Right ventricle myocardium superior (tissue), 1 donor: ENCODE measurements around the gene CHRNA5. TPM values are rescaled to one million over a fixed set of nuclear protein-coding genes. Genes with fewer than 3 reads are reported as not detected.
"Not testable (repeated sequence)": the region's sequence is repeated elsewhere in the genome, so short reads cannot be mapped to it uniquely, and the experiment has no call there.

ENCODE experiments used
- ATAC-seq: fragments of 200-7000 bp; cut with Tn5 transposase; one replicate; pipeline ENCODE4 v1.9.1; 2020; ENCODE audit warnings: mild to moderate bottlenecking; ENCODE audit not compliant: poor library complexity
- DNase-seq: peaks from one replicate; pipeline ENCODE4 v3.0.0-alpha.2; 2020
- intact Hi-C: fragments of 100-400 bp; cut with DNase I; formaldehyde crosslinking; loops from one replicate; pipeline ENCODE4 v1.11.2; 2022
- long read RNA-seq: library from polyadenylated mRNA; unstranded; transcript quantifications from one replicate; pipeline ENCODE4 v2.0.0, GENCODE V29; 2021
- total RNA-seq: library from RNA; stranded (reverse); fragmentation: NEBNext Ultra II Directional; extraction: Animal tissue kit (Norgen Biotek cat#: 25700); gene quantifications from one replicate; pipeline ENCODE4 v1.2.1, GENCODE V29; 2021
- donor health status: DM: no; HTN: yes; CAD: no; lungs with severe emphysema.

CHRNA5 gene
- 4.2 TPM for total RNA-seq
- long read RNA-seq: 0 reads

DNA sequence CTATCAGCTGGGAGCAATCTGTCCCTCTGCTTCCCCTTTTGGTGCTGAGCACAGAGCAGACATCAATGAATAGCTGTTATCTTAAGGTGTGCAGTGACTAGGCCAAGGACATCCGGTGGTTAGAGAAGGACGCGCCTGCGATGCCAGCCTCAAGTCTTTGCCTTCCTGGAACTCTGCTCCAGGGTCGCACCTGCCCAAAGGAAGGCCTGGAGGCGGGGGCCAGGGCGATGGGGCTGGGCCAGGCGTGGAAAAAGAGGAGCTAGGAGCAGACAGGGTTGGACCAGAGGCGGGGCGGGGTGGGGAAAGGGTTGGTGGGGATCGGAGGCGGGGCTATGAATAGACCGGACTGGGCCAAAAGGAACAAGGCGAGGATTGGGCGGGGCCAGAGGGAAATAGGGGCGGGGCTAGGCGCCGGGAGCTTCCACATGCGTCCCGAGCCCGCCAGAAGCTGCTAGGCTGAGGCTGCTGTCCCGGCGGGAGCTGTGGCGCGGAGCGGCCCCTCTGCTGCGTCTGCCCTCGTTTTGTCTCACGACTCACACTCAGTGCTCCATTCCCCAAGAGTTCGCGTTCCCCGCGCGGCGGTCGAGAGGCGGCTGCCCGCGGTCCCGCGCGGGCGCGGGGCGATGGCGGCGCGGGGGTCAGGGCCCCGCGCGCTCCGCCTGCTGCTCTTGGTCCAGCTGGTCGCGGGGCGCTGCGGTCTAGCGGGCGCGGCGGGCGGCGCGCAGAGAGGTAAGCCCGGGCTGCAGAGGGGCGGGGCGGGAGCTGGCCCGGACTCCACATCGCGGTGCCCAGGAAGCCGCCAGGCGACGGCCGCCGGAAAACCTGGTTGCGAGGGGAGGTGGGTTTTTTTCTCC lies at the start of gene CHRNA5:
Gene CHRNA5, plus strand, starts transcription at position 424 of the 854 bp plus-strand sequence. Its CDS starts 200 bp downstream, at position 624.
- ATAC-seq (peak; percentile 96), DNase-seq (peak; percentile 92)
- intact Hi-C loops: no loop called here

DNA sequence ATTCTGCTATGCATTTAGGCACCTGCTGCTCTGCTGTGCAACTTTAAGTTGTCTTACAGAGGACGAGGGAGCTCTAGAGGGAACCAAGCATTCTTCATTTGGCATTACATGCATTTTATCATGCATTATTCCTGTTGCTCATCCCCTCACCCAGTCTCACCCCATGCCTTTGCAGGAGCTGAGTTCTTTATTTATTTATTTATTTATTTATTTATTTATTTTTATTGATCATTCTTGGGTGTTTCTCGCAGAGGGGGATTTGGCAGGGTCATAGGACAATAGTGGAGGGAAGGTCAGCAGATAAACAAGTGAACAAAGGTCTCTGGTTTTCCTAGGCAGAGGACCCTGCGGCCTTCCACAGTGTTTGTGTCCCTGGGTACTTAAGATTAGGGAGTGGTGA lies 45.3 kb upstream of the CHRNA5 start:
- intact Hi-C loops, DNase-seq, ATAC-seq: not testable (repeated sequence)

DNA sequence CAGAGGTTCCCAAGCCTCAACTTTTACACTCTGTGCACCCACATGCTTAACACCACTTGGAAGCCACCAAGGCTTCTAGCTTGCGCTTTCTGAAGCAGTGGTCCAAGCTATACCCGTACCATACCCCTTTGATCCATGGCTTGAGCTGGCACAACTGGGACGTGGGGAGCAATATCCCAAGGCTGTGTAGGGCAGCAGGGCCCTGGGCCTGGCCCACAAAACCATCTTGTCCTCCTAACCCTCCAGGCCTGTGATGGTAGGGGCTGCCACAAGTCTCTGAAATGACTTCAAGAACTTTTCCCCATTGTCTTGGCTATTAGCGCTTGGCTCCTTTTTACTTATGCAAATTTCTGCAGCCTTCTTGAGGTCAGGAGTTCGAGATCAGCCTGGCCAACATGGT lies 41.1 kb upstream of the CHRNA5 start:
- ATAC-seq (no peak), DNase-seq (no peak)
- intact Hi-C loops: no loop called here

DNA sequence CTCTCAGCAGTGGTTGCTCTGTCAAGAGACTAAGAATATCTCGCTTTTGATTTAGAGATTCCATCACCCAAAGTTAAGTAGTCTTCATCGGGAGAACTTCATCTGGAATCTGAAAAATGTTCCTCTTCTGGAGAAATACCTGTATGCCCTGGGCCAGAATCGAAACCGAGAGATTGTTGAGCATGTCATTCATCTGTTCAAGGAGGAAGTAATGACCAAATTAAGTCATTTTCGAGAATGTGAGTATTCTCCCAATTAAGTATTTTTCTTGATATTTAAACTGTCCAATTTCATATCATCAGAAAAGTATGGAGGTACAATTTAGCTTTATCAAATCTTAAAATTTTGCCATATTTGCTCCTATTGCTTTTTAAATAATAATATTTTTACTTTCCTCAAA lies 38.0 kb upstream of the CHRNA5 start:
- DNase-seq (no peak), ATAC-seq (no peak)
- intact Hi-C loops: no loop called here

DNA sequence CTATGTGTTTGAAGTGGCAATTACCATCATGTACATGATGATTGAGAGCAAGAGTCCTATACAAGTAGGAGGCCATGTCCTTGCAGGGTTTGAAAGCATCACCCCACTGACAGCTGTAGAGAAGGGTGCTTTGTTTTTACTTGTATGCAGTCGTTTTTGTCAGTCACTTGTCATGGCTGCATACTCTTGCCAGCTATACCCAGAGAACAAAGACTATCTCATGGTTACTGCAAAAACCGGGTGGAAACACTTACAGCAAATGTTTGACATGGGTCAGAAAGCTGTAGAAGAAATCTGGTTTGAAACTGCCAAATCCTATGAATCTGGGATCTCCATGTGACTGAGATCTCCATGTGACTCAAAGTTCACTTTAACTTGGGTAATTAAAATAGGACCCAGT lies 32.0 kb upstream of the CHRNA5 start:
- DNase-seq (no peak), ATAC-seq (no peak)
- intact Hi-C loops: no loop called here

DNA sequence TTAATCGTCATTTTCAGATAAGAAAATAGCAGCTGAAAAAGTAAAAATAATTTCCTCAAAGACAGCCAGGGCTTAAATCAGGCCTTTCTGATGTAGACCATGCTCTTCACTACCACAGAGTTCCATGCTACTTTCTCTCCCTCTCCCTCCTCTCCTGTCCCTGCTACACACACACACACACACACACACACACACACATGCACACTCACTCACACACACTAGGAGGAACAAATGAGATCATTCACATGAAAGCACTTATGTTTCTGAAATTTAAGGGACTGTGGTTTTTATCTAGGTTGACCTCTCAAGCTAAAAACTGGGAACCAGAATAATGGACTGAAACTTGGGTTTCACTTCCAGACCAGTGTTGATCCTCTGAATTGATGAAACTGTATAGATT lies 29.2 kb upstream of the CHRNA5 start:
- ATAC-seq: no peak
- DNase-seq: no peak
- intact Hi-C loops: no loop called here

DNA sequence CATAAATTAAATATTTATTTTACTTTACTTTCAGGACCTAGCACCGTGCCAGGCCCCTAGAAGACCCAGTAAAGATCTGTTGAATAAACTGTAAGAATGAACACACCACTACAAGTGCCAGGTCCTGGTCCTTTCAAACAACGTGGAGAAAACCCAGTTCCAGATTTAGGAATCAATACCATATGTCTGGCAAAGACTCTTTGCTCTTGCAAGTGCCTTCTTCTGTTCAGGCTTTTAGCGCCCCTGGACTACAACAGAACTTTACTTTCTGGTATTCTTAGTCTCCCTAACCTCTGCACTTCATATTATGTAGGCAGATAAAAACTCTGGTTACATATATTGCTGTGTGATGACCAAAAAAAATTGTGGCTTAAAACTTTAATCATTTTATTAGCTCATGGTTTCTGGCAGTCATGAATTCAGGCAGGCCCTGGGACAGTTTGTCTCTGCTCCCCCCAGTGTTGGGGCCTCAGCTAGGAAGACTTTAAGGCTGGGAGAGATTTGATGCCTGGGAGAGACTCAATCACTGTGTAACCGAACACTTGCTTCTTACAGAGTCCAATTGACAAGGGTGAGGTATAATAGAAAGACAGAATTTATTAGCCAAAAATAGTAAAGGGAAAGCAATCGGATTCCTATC lies 27.9 kb upstream of the CHRNA5 start:
- DNase-seq (no peak), ATAC-seq (no peak)
- intact Hi-C loops: no loop called here

DNA sequence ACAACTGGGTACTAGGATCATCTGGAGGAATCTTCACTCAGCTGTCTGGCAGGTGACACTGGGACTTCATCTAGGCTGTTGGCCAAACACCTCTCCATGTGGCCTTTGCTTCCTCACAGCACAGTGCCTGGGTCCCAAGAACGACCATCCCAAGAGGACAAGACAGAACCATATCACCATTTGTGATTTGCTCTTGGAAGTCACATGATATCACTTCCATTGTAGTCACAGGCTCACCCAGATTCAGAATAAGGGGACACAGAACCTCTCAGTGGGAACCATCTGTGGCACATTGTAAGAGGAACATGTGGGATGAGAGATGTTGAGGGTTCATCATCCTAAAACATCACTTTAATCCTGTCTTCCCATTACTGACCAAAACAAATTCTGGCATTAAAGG lies 27.0 kb upstream of the CHRNA5 start:
- no peak for ATAC-seq
- intact Hi-C loops: no loop called here

DNA sequence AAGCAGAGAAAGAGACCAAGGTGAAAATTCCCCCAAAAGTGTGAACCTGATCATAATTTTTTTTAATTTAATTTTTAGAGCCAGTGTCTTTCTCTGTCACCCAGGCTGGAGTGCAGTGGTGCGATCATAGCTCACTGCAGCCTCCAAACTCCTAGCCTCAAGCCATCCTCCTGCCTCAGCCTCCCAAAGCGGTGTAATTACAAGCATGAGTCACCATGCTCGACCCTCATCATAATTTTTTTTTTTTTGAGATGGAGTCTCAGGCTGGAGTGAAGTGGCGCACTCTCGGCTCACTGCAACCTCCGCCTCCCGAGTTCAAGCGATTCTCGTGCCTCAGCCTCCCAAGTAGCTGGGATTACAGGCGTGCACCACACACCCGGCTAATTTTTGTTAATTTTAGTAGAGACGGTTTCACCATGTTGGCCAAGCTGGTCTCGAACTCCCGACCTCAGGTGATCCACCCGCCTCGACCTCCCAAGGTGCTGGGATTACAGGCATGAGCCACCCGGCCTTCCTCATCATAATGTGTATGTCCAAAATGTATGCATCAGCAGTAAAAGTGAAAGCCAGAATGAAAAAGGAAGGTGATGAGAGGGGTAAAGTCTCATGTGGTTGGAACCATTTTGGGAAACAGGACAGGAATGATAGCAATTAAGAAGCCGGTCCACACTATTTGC lies 25.7 kb upstream of the CHRNA5 start:
- ATAC-seq, DNase-seq, intact Hi-C loops: not testable (repeated sequence)

More for the DNA sequence above, 27.0 kb upstream of the CHRNA5 start:
- no peak for DNase-seq

DNA sequence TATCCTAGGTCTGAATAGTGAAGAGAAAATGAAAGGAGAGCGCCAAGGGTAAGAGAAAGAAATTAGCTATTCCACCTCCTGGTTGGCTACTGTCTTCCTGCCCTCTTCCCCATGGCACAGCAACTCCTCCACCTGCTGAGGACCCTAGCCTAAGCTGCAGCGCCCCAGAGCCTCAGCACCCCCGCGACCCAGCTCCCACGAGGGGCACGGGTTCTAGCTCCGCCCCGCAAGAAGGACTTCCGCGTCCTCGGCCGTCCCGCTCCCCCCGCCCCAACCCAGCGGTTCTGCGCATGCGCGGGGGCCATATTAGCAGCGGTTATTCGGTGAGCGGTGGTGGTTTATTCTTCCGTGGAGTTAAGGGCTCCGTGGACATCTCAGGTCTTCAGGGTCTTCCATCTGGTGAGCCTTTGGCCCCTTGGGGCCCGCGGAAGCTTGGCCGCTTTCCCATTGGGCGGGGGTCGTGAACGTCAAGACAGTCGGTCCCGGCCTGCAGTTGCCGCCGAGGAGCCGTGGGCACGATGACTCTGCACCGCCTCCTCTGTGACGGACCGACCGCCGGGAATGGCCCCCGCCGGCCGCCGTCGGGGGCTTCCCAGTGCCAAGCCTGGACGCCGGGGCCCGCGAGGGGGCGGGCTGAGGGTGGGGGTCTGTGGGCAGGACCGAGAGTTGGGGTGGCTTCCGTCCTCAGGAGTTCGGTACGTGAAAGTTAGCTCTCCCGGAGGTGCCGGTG lies 25.0 kb upstream of the CHRNA5 start, which contains the start of gene PSMA4:
Gene PSMA4, plus strand, starts transcription at position 304 of the 730 bp plus-strand sequence. CDS start 1,484 bp downstream, outside the sequence.
- peak; percentile 96 for ATAC-seq
- DNase-seq: peak; percentile 96
- intact Hi-C loops: no loop called here

DNA sequence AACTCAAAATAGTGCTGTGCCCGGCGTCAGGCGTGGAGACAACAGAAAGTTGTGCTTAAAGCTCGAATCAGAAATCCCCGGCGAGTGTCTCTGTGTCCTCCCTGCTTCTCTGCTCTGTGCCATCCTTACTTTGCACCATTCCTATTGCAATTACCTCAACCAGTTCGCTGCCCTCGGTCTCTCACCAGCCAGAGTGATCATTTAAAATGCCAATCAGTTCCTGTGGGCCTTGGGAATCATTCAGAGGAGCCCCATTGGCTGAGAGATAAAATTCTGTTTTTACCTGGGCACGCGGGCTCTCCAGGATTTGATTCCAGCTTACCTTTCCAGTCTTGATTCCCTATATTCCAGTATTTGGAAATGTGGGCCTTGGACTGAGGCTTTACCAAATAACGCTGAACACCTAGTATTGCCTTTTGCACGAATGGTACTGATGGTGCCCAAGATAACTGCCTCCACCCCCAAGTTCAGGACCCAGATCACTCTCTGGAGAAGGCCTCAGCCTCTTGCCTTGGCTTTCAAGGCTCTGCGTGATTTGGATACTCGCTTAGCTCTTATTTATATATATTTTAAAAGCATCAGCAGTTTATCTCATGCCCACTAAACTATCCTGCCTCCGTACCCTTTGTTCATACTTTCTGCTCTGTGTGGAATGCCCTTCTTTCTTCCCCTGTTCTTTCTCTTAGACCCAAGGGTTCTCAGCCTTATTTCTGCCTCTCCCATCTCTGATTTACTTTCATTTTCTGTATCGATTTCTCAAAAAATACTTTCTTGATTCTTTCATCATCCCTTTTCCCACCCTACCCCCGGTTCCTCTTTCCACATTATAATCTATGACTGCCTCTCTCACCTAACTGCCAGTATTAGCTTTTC lies 24.2 kb upstream of the CHRNA5 start:
- intact Hi-C loops: no loop called here
- no peak for DNase-seq
- ATAC-seq: no peak

DNA sequence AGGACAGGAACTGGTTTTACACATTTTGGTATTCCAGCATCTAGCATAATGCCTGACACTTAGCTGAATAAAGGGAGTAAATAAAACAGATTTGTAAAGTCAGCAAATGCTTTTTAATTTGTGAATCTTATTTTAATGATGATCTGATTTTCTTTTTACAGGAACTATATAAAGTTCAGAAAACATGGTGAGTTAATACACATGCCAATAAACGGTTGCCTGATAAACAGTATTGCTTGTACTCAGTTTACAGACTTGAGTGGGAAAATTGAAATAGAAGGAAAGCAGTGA lies 23.6 kb upstream of the CHRNA5 start:
- ATAC-seq (no peak), DNase-seq (no peak)
- intact Hi-C loops: no loop called here

DNA sequence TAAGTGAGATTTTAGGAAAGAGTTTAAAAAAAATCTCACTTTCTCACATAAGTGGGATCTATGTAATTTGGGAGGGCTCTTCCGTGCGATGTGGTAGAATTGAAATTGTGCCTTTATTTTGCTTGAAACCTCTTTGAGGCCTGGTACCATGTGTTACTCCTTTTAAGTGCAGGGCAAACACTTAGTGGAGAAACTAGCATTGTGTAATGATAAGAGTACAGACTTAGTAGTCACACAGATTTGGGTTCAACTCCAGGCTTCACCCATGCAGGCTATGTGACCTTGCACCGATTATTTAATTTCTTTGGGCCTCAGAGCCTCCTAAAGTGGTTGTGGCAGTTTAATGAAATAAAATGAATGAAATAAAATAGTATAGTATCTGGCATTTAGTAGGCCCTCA lies 22.7 kb upstream of the CHRNA5 start:
- intact Hi-C loops: no loop called here
- no peak for ATAC-seq
- DNase-seq: no peak

DNA sequence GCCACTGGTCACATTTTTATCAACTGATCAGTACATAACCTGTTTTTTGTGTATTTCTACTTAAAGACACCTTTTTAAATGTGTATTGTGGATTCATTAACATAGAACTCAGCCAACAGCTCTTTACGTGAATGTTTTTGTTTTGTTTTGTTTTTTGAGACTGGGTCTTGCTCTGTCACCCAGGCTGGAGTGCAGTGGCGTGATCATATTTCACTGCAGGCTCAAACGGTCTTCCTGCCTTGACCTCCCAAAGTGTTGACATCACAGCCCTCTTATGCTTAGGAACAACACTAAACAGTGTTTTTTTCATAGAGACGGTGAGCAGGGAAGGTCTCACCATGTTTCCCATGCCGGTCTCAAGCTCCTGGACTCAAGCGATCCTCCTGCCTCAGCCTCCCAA lies 15.1 kb upstream of the CHRNA5 start:
- ATAC-seq: no peak
- no peak for DNase-seq
- intact Hi-C loops: no loop called here

DNA sequence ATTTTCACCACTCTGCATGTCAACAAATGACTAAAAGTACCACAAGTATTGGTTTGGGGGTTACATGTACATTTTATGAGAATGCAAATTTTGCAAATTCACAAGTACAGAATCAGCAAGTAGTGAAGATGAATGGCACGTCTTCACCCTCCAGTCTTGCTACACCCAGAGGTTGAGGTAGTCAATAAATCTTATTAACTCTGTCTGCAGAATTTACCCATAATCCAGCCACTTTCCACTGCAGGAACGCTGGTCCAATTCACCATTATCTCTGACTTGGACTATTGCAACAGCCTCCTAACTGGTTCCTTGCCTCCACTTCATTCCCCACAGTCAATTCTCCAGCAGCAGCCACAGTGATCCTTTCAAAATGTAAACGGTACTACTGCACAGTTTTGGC lies 14.5 kb upstream of the CHRNA5 start:
- intact Hi-C loops: no loop called here
- ATAC-seq: no peak
- DNase-seq: no peak

DNA sequence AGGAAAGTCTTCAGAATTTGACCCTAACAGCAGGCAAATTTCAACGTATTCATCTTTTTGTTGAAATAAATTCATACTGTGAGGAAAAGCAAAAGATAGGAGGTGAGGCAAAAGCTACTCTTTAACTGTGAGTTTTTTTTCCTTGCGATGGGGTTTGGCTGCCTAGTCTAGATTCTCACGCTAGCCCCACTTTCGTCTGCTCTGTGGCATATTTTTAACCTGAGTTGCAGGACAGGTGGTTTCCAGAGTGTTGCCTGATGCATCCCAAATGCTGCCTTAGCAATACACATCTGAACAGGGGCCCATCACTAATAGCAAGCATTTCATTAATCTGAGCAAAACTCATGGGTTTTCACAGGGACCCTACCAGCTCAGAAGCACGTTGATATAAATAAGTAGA lies 13.4 kb upstream of the CHRNA5 start:
- no peak for DNase-seq
- ATAC-seq: no peak
- intact Hi-C loops: no loop called here

DNA sequence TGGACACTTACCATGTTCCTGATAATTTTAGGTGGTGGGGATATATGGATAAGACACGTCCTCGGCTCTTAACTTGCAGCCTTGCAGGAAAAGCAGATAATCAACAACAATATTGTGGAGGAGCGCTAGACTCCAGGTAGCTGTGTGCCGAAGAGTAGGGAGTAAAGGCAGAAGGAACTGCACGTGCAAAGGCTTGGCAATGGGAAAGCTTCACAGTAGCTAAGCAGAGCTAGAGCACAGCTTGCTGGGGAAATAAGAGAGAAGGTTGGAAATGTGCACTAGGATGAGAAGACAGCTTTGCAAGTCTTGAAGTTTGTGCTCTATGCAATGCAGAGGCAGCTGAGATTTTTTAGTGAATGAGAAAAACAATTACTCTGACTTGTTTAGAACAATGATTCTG lies 12.7 kb upstream of the CHRNA5 start:
- ATAC-seq: no peak
- intact Hi-C loops: no loop called here
- DNase-seq: no peak

DNA sequence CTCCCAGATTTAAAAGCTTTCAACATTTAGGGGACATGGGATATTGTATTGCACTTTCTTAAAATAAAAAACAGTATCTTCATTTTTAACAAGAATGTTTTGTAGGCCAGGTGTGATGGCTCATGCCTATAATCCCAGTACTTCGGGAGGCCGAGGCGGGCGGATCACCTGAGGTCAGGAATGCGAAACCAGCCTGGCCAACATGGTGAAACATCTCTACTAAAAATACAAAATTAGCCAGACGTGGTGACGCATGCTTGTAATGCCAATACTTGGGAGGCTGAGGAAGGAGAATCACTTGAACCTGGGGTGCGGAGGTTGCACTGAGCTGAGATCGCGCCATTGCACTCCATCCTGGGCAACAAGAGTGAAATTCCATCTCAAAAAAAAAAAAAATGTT lies 5.1 kb upstream of the CHRNA5 start:
- ATAC-seq, DNase-seq, intact Hi-C loops: not testable (repeated sequence)
